Measurements from ENCODE around the gene FBXW7. TPM values are rescaled to one million over a fixed set of nuclear protein-coding genes. Genes with fewer than 3 reads are reported as not detected.

Gene FBXW7
- total RNA-seq, 1 donor from 2014 or later: 23.3 TPM

- Mint-ChIP-seq H3K36me3 (ENCODE audit: low read depth) (no peaks in the 10 kb centered on the region), H3K27ac (ENCODE audit: unreplicated experiment) (peak overlapping the region; percentile 6), H3K4me1 (ENCODE audit: low read depth) (peaks cover 14% of the 10 kb centered on the region), H3K9me3 (ENCODE audit: low read depth) (no peaks in the 10 kb centered on the region), H3K4me3 (ENCODE audit: unreplicated experiment) (no peak overlapping the region), H3K27me3 (ENCODE audit: low read depth) (peaks cover 19% of the 10 kb centered on the region)
- DNase-seq (ENCODE audit: low spot score): no peak
- TF ChIP-seq CTCF (IDR thresholded peaks at IDR 0.05): no peak
Measured at GRCh38 chr4:152289541-152289940, 246.4 kb downstream of the FBXW7 start.

DNA sequence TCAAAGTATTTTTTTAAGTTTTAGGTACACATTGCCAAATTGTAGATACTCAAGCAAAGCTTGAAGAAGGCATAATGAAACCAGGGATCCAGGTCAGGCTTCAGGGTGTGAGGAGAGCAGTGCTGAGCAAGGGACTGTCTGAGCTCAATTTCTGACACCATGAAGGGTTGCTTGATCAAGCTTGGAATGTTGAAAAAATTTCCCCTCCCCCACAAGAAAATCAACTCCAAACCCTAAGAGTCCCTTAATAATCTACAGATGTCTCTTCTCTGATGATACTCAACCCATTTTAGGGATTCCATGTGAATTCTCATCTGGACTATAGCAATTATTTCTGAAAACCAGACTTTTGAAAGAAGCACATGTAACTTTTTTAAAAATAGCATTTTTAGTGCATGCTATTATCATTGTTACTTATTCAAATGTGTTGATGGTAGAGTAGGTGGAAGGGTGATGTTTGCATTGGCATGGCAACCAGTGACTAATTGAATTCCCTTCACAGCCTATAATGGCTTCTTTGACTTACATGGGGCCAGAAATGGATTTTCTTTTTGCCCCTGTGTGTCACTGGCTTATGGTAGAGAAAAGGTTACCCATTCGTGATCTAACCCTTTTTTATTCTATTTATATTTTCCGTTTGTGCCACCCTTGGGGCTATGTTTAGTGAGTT is 252.0 kb downstream of the FBXW7 start:
- no peak overlapping the region for H3K27ac Mint-ChIP-seq (ENCODE audit: unreplicated experiment)
- no peak for DNase-seq (ENCODE audit: low spot score)
- no peaks in the 10 kb centered on the region for H3K9me3 Mint-ChIP-seq (ENCODE audit: low read depth)
- no peaks in the 10 kb centered on the region for H3K36me3 Mint-ChIP-seq (ENCODE audit: low read depth)
- no peak for TF ChIP-seq CTCF (IDR thresholded peaks at IDR 0.05)
- H3K4me1 Mint-ChIP-seq (ENCODE audit: low read depth): peaks cover 12% of the 10 kb centered on the region
- H3K27me3 Mint-ChIP-seq (ENCODE audit: low read depth): peaks cover 6% of the 10 kb centered on the region
- H3K4me3 Mint-ChIP-seq (ENCODE audit: unreplicated experiment): no peak overlapping the region

GRCh38 chr4:152281822-152282221 is 254.1 kb downstream of the FBXW7 start:
- Mint-ChIP-seq H3K36me3 (ENCODE audit: low read depth) (no peaks in the 10 kb centered on the region), H3K4me3 (ENCODE audit: unreplicated experiment) (no peak overlapping the region), H3K27ac (ENCODE audit: unreplicated experiment) (no peak overlapping the region), H3K27me3 (ENCODE audit: low read depth) (peaks cover 8% of the 10 kb centered on the region), H3K4me1 (ENCODE audit: low read depth) (peaks cover 11% of the 10 kb centered on the region), H3K9me3 (ENCODE audit: low read depth) (no peaks in the 10 kb centered on the region)
- TF ChIP-seq CTCF (IDR thresholded peaks at IDR 0.05): no peak
- no peak for DNase-seq (ENCODE audit: low spot score)

DNA sequence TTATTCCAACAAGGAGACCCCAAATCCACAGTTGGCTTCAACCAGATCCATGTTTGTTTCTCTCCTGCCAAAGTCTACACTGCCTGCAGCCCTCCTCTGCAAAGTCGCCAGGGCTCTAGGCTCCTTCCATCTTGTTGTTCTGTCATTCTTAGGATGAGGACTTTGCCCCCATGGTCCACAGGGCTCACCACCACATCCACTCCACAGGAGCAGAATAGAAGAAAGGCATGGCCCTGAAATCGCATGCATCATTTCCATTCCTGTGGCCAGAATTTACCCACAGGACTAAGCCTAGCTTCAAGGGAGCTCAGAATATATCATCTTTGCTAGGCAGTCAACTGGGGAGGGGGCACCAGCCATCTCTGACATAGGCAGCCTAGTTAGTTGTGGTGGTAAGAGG is 254.7 kb downstream of the FBXW7 start:
- Mint-ChIP-seq H3K4me1 (ENCODE audit: low read depth) (peaks cover 11% of the 10 kb centered on the region), H3K36me3 (ENCODE audit: low read depth) (no peaks in the 10 kb centered on the region), H3K27me3 (ENCODE audit: low read depth) (peaks cover 11% of the 10 kb centered on the region), H3K4me3 (ENCODE audit: unreplicated experiment) (no peak overlapping the region), H3K27ac (ENCODE audit: unreplicated experiment) (no peak overlapping the region), H3K9me3 (ENCODE audit: low read depth) (no peaks in the 10 kb centered on the region)
- no peak for TF ChIP-seq CTCF (IDR thresholded peaks at IDR 0.05)
- no peak for DNase-seq (ENCODE audit: low spot score)

DNA sequence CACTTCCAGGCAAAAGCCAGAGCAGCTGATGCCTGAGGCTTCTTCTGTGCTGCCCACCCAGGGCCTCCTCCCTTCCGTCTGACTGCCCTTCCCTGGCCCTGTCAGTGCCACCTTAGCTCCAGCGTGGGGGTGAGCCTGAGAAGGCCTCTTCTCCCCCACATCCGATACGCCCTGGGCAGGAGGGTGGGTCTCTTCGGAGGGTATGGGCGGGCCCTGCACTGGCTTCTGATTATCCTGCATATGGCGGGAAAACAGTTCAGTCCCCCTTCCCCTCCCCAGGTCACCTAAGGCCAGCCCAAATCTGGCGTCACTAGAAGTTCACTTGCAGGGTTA is 256.7 kb downstream of the FBXW7 start:
- H3K27ac Mint-ChIP-seq (ENCODE audit: unreplicated experiment): no peak overlapping the region
- no peaks in the 10 kb centered on the region for H3K36me3 Mint-ChIP-seq (ENCODE audit: low read depth)
- no peaks in the 10 kb centered on the region for H3K9me3 Mint-ChIP-seq (ENCODE audit: low read depth)
- peaks cover 11% of the 10 kb centered on the region for H3K4me1 Mint-ChIP-seq (ENCODE audit: low read depth)
- no peak for DNase-seq (ENCODE audit: low spot score)
- no peak overlapping the region for H3K4me3 Mint-ChIP-seq (ENCODE audit: unreplicated experiment)
- peaks cover 11% of the 10 kb centered on the region for H3K27me3 Mint-ChIP-seq (ENCODE audit: low read depth)
- no peak for TF ChIP-seq CTCF (IDR thresholded peaks at IDR 0.05)

Measured in chondrocyte (in vitro differentiated cells).